H1 (cell line): Measurements from ENCODE around the gene ADD2. TPM values are rescaled to one million over a fixed set of nuclear protein-coding genes. Genes with fewer than 3 reads are reported as not detected.

Experiments used
- CTCF ChIA-PET: fragments of 300-600 bp; sonication (Branson Sonifier 250); formaldehyde crosslinking; loops from one replicate; lab custom pipeline; 2021; ENCODE audit not compliant: partially characterized antibody; lab: Charles Lee
- POLR2A ChIA-PET: fragments of 300-600 bp; sonication (Branson Sonifier 250); formaldehyde crosslinking; loops from one replicate; lab custom pipeline; 2021; ENCODE audit warnings: inconsistent platforms; ENCODE audit not compliant: partially characterized antibody; lab: Charles Lee
- DNase-seq, 2 experiments: peaks; one replicate each; pipeline versions ENCODE4 v3.0.0 to v3.0.0-alpha.2; 2010 to 2022; ENCODE audit warnings: low spot score in 2 of 2, low read depth in 1 of 2, mixed read lengths in 1 of 2
- FAIRE-seq: peaks from 2 replicates; lab custom pipeline; 2011; peaks lifted over from hg19 to GRCh38; lab: Jason Lieb, UNC
- H2AFZ ChIP-seq: 2 replicates; pipeline ENCODE4 v1.8.1; 2012; ENCODE audit warnings: low read length, inconsistent platforms
- H2AK5ac ChIP-seq: 2 replicates; pipeline ENCODE4 v1.6.1; 2013; ENCODE audit warnings: low read depth, low read length
- H2BK120ac ChIP-seq: replicated peaks from 2 replicates; pipeline ENCODE3; 2013; ENCODE audit warnings: low read depth, low read length, inconsistent platforms
- H2BK12ac ChIP-seq: 2 replicates; pipeline ENCODE4 v1.6.1; 2013; ENCODE audit warnings: low read depth, low read length
- H2BK15ac ChIP-seq: 2 replicates; pipeline ENCODE4 v1.6.1; 2013; ENCODE audit warnings: low read length
- H2BK20ac ChIP-seq: 2 replicates; pipeline ENCODE4 v1.6.1; 2013; ENCODE audit warnings: low read length
- H2BK5ac ChIP-seq: 2 replicates; pipeline ENCODE4 v1.6.1; 2013; ENCODE audit warnings: low read depth, low read length
- H3K14ac ChIP-seq: 2 replicates; pipeline ENCODE4 v1.6.1; 2013; ENCODE audit warnings: inconsistent platforms; ENCODE audit not compliant: insufficient read length
- H3K18ac ChIP-seq: 2 replicates; pipeline ENCODE4 v1.6.1; 2013; ENCODE audit warnings: low read length; ENCODE audit errors: extremely low read depth
- H3K23ac ChIP-seq: 2 replicates; pipeline ENCODE4 v1.6.1; 2013; ENCODE audit warnings: inconsistent platforms; ENCODE audit not compliant: insufficient read length
- H3K23me2 ChIP-seq: 2 replicates; pipeline ENCODE4 v1.6.1; 2013; ENCODE audit warnings: low read depth, low read length
- H3K27ac ChIP-seq: 2 replicates; pipeline ENCODE4 v1.6.1; 2011; ENCODE audit warnings: low read depth, low read length, inconsistent platforms
- H3K27me3 ChIP-seq, 4 experiments: replicated peaks in 1 of 4; 1 replicate in 1 of 4; 2 replicates in 3 of 4; pipeline versions ENCODE4 v1.6.1 to v1.8.1; 2011 to 2013; ENCODE audit warnings: low read length in 3 of 4, mild to moderate bottlenecking in 3 of 4, inconsistent platforms in 2 of 4, mixed read lengths in 2 of 4, moderate library complexity in 1 of 4; ENCODE audit not compliant: control insufficient read depth in 3 of 4, insufficient read depth in 3 of 4; ENCODE audit errors: extremely low read depth in 1 of 4
- H3K36me3 ChIP-seq, 4 experiments: 2 replicates each; pipeline versions ENCODE4 v1.6.1 to v1.8.1; 2011 to 2013; ENCODE audit warnings: mild to moderate bottlenecking in 4 of 4, low read length in 3 of 4, moderate library complexity in 2 of 4, control low read depth in 1 of 4, inconsistent platforms in 1 of 4; ENCODE audit not compliant: insufficient read depth in 4 of 4, control insufficient read depth in 2 of 4
- H3K4ac ChIP-seq: replicated peaks from 2 replicates; pipeline ENCODE3; 2013; ENCODE audit warnings: low read length, low read depth, mixed read lengths, inconsistent platforms; ENCODE audit not compliant: insufficient read length
- H3K4me1 ChIP-seq, 4 experiments: replicated peaks in 1 of 4; 1 replicate in 1 of 4; 2 replicates in 3 of 4; pipeline versions ENCODE4 v1.6.1 to v1.8.1; 2011 to 2013; ENCODE audit warnings: low read length in 3 of 4, inconsistent platforms in 2 of 4, mixed read lengths in 1 of 4; ENCODE audit not compliant: insufficient read depth in 4 of 4, control insufficient read depth in 3 of 4
- H3K4me2 ChIP-seq, 2 experiments: 2 replicates each; pipeline versions ENCODE4 v1.6.1 to v1.8.1; 2011 to 2013; ENCODE audit warnings: low read depth in 2 of 2, low read length in 2 of 2, control low read depth in 1 of 2, inconsistent platforms in 1 of 2, mild to moderate bottlenecking in 1 of 2; ENCODE audit not compliant: insufficient read depth in 1 of 2
- H3K4me3 ChIP-seq, 4 experiments: fragments of 200-600, 300-600 bp in 1 of 4; sonication (generic), shearing (Covaris generic), sonication (Bioruptor Twin) in 1 of 4; 2 replicates each; pipeline versions ENCODE4 v1.5.1 to v1.8.1; 2011 to 2016; ENCODE audit warnings: low read length in 4 of 4, low read depth in 3 of 4, control low read depth in 2 of 4, inconsistent platforms in 2 of 4, mild to moderate bottlenecking in 2 of 4, mixed read lengths in 1 of 4, moderate library complexity in 1 of 4; ENCODE audit not compliant: insufficient read depth in 2 of 4; ENCODE audit errors: extremely low read depth in 1 of 4
- H3K56ac ChIP-seq: replicated peaks from 2 replicates; pipeline ENCODE3; 2013; ENCODE audit warnings: low read depth, mild to moderate bottlenecking, mixed read lengths, low read length, inconsistent platforms; ENCODE audit not compliant: insufficient read length
- H3K79me1 ChIP-seq: 2 replicates; pipeline ENCODE4 v1.6.1; 2013; ENCODE audit warnings: low read depth, low read length, control low read depth
- H3K79me2 ChIP-seq, 2 experiments: 2 replicates each; pipeline versions ENCODE4 v1.6.1 to v1.8.1; 2012 to 2013; ENCODE audit warnings: low read length in 2 of 2, mild to moderate bottlenecking in 2 of 2, inconsistent platforms in 1 of 2; ENCODE audit not compliant: insufficient read depth in 2 of 2, control insufficient read depth in 1 of 2
- H3K9ac ChIP-seq, 4 experiments: replicated peaks in 1 of 4; 1 replicate in 1 of 4; 2 replicates in 3 of 4; pipeline versions ENCODE4 v1.6.1 to v1.8.1; 2011 to 2013; ENCODE audit warnings: low read depth in 3 of 4, low read length in 3 of 4, control low read depth in 2 of 4, mild to moderate bottlenecking in 2 of 4, moderate library complexity in 2 of 4, inconsistent platforms in 1 of 4; ENCODE audit errors: extremely low read depth in 1 of 4
- H3K9me3 ChIP-seq, 2 experiments: 2 replicates each; pipeline versions ENCODE4 v1.6.1 to v1.8.1; 2012 to 2013; ENCODE audit warnings: mild to moderate bottlenecking in 2 of 2, moderate library complexity in 2 of 2, control low read depth in 1 of 2, inconsistent platforms in 1 of 2, low read depth in 1 of 2, low read length in 1 of 2, mixed read lengths in 1 of 2; ENCODE audit not compliant: insufficient read depth in 2 of 2
- H4K20me1 ChIP-seq, 2 experiments: replicated peaks in 1 of 2; 2 replicates each; pipeline versions ENCODE3 to v1.8.1; 2011 to 2013; ENCODE audit warnings: inconsistent platforms in 2 of 2, low read length in 2 of 2, mild to moderate bottlenecking in 1 of 2; ENCODE audit not compliant: insufficient read depth in 2 of 2, control insufficient read depth in 1 of 2
- H4K5ac ChIP-seq: 2 replicates; pipeline ENCODE4 v1.6.1; 2013; ENCODE audit warnings: low read length, low read depth, mixed read lengths, inconsistent platforms; ENCODE audit not compliant: insufficient read length
- H4K8ac ChIP-seq: 2 replicates; pipeline ENCODE4 v1.8.0; 2013; ENCODE audit warnings: mild to moderate bottlenecking, moderate library complexity, low read length, inconsistent platforms; ENCODE audit not compliant: insufficient read depth; ENCODE audit errors: extremely low read depth
- H4K91ac ChIP-seq: replicated peaks from 2 replicates; pipeline ENCODE3; 2013; ENCODE audit warnings: low read length, mixed read lengths, inconsistent platforms; ENCODE audit not compliant: insufficient read length
- ASH2L ChIP-seq: fragments of 200-600, 300-600 bp; sonication (generic); IDR thresholded peaks from one replicate; pipeline ENCODE4 v1.7.1; 2017; ENCODE audit warnings: low read length
- BACH1 ChIP-seq: IDR thresholded peaks from 2 replicates; pipeline ENCODE4 v1.6.1; 2012; ENCODE audit warnings: low read length, improper control_type of control experiment
- CBX5 ChIP-seq: fragments of 300-800, 300-1000 bp; sonication (generic); IDR thresholded peaks from 2 replicates; pipeline ENCODE4 v1.7.1; 2016; ENCODE audit warnings: antibody characterized with exemption, low read length, low read depth
- CTBP2 ChIP-seq: IDR thresholded peaks from 2 replicates; pipeline ENCODE4 v1.7.0; 2011; ENCODE audit warnings: borderline replicate concordance, mild to moderate bottlenecking, moderate library complexity, mixed read lengths, low read length; ENCODE audit not compliant: insufficient read depth, insufficient read length
- EGR1 ChIP-seq: IDR thresholded peaks from 2 replicates; pipeline ENCODE4 v1.6.1; 2011; ENCODE audit warnings: low read depth, low read length, borderline replicate concordance
- JUN ChIP-seq: IDR thresholded peaks from 2 replicates; pipeline ENCODE4 v1.6.1; 2011; ENCODE audit warnings: low read depth, mild to moderate bottlenecking, improper control_type of control experiment, low read length
- JUND ChIP-seq: IDR thresholded peaks from 2 replicates; pipeline ENCODE4 v1.6.1; 2011; ENCODE audit warnings: mild to moderate bottlenecking, improper control_type of control experiment, low read length
- NANOG ChIP-seq: IDR thresholded peaks from 2 replicates; pipeline ENCODE4 v1.6.1; 2011; ENCODE audit warnings: low read length, low read depth, mild to moderate bottlenecking, inconsistent platforms; ENCODE audit not compliant: insufficient read depth, poor library complexity, severe bottlenecking
- POU5F1 ChIP-seq: IDR thresholded peaks from 2 replicates; pipeline ENCODE4 v1.6.1; 2011; ENCODE audit warnings: low read depth, mild to moderate bottlenecking, low read length, moderate library complexity
- RFX5 ChIP-seq: IDR thresholded peaks from 2 replicates; pipeline ENCODE4 v1.6.1; 2011; ENCODE audit warnings: low read depth, low read length, improper control_type of control experiment, borderline replicate concordance
- SP4 ChIP-seq: IDR thresholded peaks from 2 replicates; pipeline ENCODE4 v1.6.1; 2012; ENCODE audit warnings: low read length, inconsistent platforms
- SRF ChIP-seq: IDR thresholded peaks from 2 replicates; pipeline ENCODE4 v1.6.1; 2011; ENCODE audit warnings: mild to moderate bottlenecking, low read depth, low read length, moderate library complexity
- TAF1 ChIP-seq: IDR thresholded peaks from 2 replicates; pipeline ENCODE4 v1.6.1; 2011; ENCODE audit warnings: mild to moderate bottlenecking, low read depth, low read length
- TBP ChIP-seq: IDR thresholded peaks from 2 replicates; pipeline ENCODE4 v1.6.1; 2011; ENCODE audit warnings: low read depth, low read length, improper control_type of control experiment
- ZNF274 ChIP-seq: IDR thresholded peaks from 2 replicates; pipeline ENCODE4 v1.7.0; 2012; ENCODE audit warnings: low read length, borderline replicate concordance; ENCODE audit errors: extremely low read depth
- WGBS, 2 experiments: shearing (Covaris generic) in 1 of 2; methylation state at CpG; one replicate each; pipeline versions ENCODE4 v1.1.6 to v1.1.7; 2013 to 2015; ENCODE audit warnings: low lambda C conversion rate in 2 of 2, mixed read lengths in 2 of 2, inconsistent platforms in 1 of 2, low coverage in 1 of 2, missing lambda C conversion rate in 1 of 2; ENCODE audit not compliant: insufficient replicate concordance in 2 of 2, insufficient coverage in 1 of 2, insufficient read length in 1 of 2; ENCODE audit errors: extremely low coverage in 1 of 2, missing lambda C conversion rate in 1 of 2; 5-methylcytosine and 5-hydroxymethylcytosine counted together
- polyA plus RNA-seq, 7 experiments: library from polyadenylated mRNA; depleted of rRNA in 3 of 7; stranded (reverse) in 5 of 7; unstranded in 2 of 7; fragments of >200 nt in 5 of 7; fragments of 200-250 nt in 2 of 7; gene quantifications; 1 replicate in 5 of 7; 2 replicates in 1 of 7; 4 replicates in 1 of 7; pipeline versions ENCODE4 v1.2.1 to v1.2.3, GENCODE V29; 2011 to 2013; ENCODE audit warnings: missing spikeins in 2 of 7, mixed read lengths in 2 of 7
- total RNA-seq: library from RNA; stranded (reverse); fragmentation: NEBNext Ultra II Directional; extraction: Animal tissue kit (Norgen Biotek cat#: 25700); gene quantifications from 2 replicates; pipeline ENCODE4 v1.2.1, GENCODE V29; 2021

The ADD2 gene
- total and polyA plus RNA-seq, 2 of the 8 experiments (the other 6 are each of a cell fraction or from before 2014, with no cell fraction given) = 58.5 to 170 TPM

GRCh38 chr2:70698847-70699246 lies 69.2 kb downstream of the ADD2 start:
- 94% methylated on average over 3 of the region's 3 CpGs; no CpG with 5 or more reads in 1 of the 2 experiments for WGBS, 2 experiments
- CTCF ChIA-PET = interaction anchor here (0.7 to 1.2 kb wide), 2 partner anchors 12 to 53 kb away, joined by 3 to 4 read pairs; no protein-coding TSS in a partner anchor
- TF ChIP-seq RFX5 (no peak), POU5F1 (no peak), SP4 (no peak), BACH1 (no peak), ZNF274 (no peak), CTBP2 (no peak), TBP (no peak), EGR1 (no peak), ASH2L (no peak), CBX5 (no peak), JUND (no peak), JUN (no peak), NANOG (no peak), TAF1 (no peak), SRF (no peak)

More at GRCh38 chr2:70698847-70699246, 69.2 kb downstream of the ADD2 start:
- DNase-seq (no peak), FAIRE-seq (no peak)
- H3K4me2 ChIP-seq = no peak overlapping the region
- no peak overlapping the region for H4K5ac ChIP-seq
- H2BK120ac ChIP-seq = no peak overlapping the region
- H4K8ac ChIP-seq = no peak overlapping the region
- no peak overlapping the region; the same call in 1 of the 2 replicates for H3K27ac ChIP-seq
- H3K14ac ChIP-seq = no peak overlapping the region
- no peak overlapping the region for H3K56ac ChIP-seq
- H3K23ac ChIP-seq = no peak overlapping the region
- no peak overlapping the region for H3K4me3 ChIP-seq
- H3K23me2 ChIP-seq = no peaks in the 10 kb centered on the region
- peaks cover 3 to 4% of the 10 kb centered on the region in 2 experiments for H4K20me1 ChIP-seq
- POLR2A ChIA-PET = interaction anchor here (1.0 kb wide), 1 partner anchor 15 kb away, joined by 3 read pairs; no protein-coding TSS in a partner anchor
- H3K9ac ChIP-seq = no peak overlapping the region
- no peaks in the 10 kb centered on the region for H3K27me3 ChIP-seq
- no peak overlapping the region for H3K4ac ChIP-seq
- H3K9me3 ChIP-seq = no peaks in the 10 kb centered on the region
- H3K79me2 ChIP-seq = no peaks in the 10 kb centered on the region; a peak in 1 of 4 replicates
- peaks cover 9 to 29% (median 19%) of the 10 kb centered on the region in 4 experiments; a peak in 7 of 8 replicates for H3K36me3 ChIP-seq
- no peak overlapping the region for H2BK12ac ChIP-seq
- no peak overlapping the region for H3K18ac ChIP-seq
- H2BK20ac ChIP-seq = no peak overlapping the region
- H2AFZ ChIP-seq = no peak overlapping the region
- H3K4me1 ChIP-seq = no peaks in the 10 kb centered on the region
- no peak overlapping the region for H2AK5ac ChIP-seq
- H3K79me1 ChIP-seq = peaks cover 1% of the 10 kb centered on the region; the same call in 1 of the 2 replicates
- H2BK15ac ChIP-seq = no peak overlapping the region
- no peak overlapping the region for H2BK5ac ChIP-seq
- H4K91ac ChIP-seq = no peak overlapping the region
